ENCODE data around the gene TMEM80.

- no peak for TF ChIP-seq EZH2phosphoT487 (IDR thresholded peaks at IDR 0.05; ENCODE audit: low read depth)
- TF ChIP-seq, protein P1, sequence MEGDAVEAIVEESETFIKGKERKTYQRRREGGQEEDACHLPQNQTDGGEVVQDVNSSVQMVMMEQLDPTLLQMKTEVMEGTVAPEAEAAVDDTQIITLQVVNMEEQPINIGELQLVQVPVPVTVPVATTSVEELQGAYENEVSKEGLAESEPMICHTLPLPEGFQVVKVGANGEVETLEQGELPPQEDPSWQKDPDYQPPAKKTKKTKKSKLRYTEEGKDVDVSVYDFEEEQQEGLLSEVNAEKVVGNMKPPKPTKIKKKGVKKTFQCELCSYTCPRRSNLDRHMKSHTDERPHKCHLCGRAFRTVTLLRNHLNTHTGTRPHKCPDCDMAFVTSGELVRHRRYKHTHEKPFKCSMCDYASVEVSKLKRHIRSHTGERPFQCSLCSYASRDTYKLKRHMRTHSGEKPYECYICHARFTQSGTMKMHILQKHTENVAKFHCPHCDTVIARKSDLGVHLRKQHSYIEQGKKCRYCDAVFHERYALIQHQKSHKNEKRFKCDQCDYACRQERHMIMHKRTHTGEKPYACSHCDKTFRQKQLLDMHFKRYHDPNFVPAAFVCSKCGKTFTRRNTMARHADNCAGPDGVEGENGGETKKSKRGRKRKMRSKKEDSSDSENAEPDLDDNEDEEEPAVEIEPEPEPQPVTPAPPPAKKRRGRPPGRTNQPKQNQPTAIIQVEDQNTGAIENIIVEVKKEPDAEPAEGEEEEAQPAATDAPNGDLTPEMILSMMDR (IDR thresholded peaks at IDR 0.05; ENCODE audit: low read depth, low read length), result no peak
These were observed 37.9 kb upstream of the TMEM80 start for GRCh38 chr11:657691-658126.
